Stimulated activated CD4-positive, alpha-beta T cell treated with anti-CD3 and anti-CD28 coated beads, Interleukin-1b, Interleukin-23, amount 100 ng/mL, for 4 hours (primary cell): ENCODE data around the gene TGFB2.

ENCODE experiments used
- DNase-seq, 2 donors: peaks; one replicate each; pipeline ENCODE4 v3.0.0-alpha.2; 2020; ENCODE audit warnings: low read depth in 2 of 2

Gene TGFB2

GRCh38 chr1:218361298-218362065 is 16.3 kb downstream of the TGFB2 start:
- no peak for DNase-seq

- DNase-seq = no peak
These were observed 17.4 kb downstream of the TGFB2 start for GRCh38 chr1:218362418-218363076.

DNA sequence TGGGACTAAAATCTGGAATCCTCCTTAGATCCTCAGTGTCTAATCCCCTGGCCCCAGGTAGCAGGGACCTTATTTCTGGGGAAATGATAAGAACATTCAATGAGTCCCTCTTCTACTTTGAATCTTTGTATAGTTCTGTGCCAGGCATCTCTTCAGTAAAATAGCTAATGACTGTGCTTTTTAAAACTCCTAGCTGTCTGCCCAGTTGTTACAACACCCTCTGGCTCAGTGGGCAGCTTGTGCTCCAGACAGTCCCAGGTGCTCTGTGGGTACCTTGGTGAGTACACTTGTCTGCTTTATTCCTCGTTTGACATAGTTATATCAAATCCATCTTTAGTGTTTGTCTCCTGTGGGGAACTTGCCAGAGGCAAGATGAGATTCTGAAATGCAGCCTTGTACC is 18.0 kb downstream of the TGFB2 start:
- no peak for DNase-seq

DNA sequence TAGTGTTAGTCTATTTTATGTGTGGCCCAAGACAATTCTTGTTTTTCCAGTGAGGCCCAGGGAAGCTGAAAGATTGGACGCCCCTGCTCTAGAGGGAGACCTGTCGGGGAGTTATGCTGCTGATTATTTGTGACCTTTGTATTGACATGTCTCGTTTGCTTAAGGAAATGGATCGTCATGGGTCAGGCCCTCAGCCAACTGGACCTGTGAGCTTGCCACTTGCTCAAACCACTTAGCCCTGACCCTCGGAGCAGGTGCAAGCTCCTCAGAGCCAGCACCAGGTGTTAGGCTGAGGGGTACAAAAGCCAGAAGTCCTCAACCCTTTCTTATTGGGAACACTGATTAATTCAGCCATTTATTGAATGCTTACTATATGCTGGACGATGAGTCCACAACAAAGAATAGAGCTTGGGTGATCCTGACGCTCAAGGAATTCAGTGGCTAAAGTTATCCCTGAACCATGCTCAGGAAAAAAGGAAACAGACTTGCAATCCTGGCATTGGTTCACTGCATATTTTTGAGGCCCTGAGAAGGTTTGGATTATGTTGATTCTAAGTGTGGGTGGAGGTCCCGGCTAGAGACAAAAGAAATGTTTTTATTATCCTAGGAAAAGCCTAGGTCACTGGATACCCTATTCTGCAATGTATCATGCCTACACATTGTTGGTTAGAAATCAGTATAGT is 19.0 kb downstream of the TGFB2 start:
- no peak for DNase-seq

DNA sequence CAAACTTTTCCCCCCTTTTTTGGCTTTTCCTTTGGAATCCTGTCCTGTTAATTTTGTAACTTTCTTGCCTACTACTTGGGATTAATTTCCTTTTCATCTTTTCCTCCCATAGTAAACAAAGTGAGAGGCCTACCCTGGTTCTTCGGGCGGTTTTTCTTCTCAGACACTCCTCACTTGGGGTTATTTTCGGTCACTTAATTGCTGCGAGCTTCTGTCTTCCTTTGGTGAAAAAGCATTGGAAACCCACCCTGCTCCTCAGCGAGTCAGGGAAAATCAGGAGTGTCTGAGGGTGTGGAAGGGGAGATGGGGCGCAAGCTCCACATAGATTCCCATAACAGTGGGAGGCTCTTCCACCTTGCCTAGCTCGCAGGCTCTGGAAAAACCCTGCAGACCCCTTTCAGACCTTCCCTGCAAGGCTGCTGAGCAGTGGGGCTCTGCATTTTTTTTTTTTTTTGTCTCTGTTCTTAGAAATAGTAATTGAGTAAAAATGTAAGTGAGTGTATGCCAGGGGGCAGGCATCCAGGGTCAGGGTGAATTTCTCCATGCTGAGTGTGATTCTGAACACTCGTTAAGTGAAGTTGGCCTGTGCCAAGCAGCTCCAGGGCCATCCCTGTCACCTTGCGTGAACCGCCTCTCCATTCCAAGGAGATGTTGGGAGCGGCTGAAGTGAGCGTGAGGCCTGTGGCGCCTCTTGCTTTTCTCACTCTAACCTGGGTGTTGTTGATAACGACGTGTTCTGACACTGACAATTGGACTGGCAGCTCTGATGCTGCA is 20.3 kb downstream of the TGFB2 start:
- DNase-seq = no peak

DNA sequence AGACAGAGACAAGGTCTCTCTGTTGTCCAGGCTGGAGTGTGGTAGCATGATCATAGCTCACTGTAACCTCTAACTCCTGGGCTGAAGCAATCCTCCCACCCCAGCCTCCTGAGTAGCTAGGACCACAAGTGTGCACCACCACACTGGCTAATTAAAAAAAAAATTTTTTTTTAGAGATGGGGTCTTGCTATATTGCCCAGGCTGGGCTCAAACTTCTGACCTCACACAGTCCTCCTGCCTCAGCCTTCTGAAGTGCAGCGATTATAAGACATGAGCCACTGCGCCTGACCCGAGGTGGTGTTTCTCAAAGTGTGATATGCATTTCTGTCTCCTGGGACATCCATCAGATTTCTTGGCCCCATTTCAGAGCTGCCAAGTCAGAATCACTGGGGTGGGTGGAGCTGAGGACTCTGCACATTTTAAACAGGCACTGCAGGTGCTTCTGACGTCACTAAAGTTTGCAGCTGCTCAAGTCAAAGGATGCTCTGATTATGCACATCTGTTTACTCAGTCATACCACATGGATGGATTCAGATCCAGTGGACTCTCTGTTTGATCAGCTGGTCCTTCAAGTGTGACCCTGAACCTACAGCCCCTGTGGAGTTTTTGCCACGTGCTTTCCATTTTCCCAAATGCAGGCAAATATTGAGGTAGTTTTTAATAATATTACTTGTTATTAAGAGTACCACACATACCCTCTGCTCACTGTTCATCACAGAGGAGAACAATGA is 21.4 kb downstream of the TGFB2 start:
- DNase-seq = no peak

DNA sequence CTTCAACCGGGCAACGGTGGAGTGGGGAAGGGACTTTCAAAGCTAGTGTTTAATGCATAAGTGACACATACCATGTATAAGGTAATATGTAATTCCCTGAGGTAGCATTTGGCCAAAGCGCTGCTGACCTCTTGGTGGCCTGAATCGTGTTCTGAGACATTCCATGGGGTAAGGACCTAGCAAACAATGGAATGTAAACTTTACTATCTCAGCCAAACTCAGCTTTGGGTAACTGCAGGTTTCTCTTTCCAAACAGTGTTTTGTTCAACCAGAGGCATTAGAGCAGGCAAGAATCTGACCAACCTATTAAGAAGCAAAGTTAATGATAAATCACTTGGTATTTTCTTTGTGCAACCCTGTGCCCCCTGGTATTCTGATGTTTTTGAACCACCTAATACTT is 22.0 kb downstream of the TGFB2 start:
- DNase-seq = no peak

- no peak for DNase-seq
These were observed 23.6 kb downstream of the TGFB2 start for GRCh38 chr1:218368686-218369085.

DNA sequence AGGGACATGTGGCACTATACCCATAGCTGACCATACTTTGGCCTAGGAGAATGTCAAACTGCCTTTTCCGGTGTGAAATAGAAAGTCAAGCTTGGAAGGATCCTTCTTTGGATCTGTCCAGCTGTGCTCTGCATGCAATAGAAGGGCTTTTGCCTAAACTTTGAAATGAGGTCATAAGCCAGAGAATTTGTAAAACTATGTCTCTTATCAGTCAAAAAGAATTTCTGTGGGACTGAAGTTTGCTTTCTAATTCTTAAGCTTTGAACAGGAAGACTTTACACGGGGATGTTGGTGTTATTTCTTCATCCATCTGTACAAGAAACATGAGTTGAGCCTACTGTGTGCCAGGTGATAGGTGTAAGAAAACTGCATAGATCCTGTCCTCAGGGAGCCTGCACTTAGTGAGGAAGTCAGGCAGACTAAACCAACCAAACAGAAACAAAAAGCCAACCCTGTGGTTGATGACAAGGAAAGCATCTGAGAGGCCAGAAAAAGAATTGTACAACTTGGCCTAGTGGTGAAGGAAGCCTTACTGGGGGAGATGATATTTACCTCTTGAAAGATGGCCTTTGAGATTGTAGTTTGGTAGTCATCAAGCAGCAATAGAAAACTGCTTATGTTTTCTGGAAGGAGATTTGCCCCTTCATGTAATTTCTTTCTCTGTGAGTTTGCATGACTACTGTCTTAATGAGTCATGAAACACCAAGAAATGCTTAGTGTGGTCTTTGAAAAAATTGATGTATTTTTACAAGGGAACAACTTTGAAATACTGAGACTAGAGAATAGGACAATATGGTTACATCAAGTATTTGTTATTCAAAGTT is 24.8 kb downstream of the TGFB2 start:
- no peak for DNase-seq

- no peak for DNase-seq
These were observed 27.0 kb downstream of the TGFB2 start for GRCh38 chr1:218371927-218372672.

DNA sequence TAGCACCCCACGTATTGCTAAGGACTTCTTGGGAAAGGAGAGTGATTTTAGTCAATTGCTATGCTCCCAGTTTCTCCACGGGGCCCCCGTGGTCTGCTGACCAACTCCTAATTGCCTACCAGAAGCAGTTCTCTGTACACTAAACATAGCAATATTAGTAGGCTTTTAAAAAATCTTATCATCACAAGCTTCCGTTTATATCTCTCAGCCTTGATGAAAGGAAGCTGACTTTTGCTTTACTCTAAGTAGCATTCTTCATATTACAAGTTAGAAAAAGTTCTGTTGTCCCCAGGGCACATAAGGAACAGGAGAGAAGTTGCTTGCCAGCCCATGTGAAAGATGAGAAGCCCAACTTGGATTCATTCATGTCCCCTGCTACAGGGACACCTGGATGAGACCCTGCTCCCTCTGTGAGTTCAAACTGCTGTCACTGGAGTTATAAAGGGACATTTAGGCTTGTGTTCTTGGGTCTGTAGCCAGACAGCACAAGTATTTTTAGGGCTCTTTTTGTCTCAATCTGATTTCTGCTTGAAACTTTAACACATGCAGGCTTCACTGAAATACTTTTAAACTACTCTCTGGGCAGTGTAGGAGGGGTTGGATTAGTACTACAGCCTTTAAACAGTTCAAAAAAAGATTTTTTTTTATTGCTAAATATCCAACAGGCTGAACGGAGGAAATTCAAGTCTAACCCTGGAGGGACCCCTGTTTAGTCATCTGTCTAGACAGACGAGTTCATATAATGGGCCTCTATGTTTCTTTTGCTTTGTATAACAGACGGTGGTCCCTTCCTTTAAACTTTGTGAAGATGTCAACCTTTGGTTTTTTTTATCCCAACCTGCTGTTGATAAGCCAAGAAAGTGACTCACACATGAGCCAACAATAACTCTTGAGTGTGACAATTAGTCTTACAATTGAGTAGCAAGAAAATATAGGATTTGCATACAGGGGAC is 29.5 kb downstream of the TGFB2 start:
- DNase-seq = no peak

DNA sequence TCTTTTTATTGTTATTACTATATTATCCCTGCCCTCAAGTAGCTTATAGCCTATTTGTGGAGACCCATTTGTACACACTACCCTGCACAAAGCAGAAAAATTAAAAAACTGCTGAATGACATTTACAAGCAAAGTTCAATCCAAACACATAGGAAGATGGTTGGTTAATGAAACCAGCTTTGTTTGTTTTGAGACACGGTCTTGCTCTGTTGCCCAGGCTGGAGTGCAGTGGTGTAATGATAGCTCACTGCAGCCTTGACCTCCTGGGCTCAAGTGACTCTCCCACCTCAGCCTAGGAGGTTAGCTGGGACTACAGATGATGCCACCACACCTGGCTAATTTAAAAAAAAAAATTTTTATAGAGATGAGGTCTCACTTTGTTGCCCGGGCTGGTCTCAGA is 31.6 kb downstream of the TGFB2 start:
- no peak for DNase-seq

- DNase-seq = peak; percentile 25 to 32
These were observed 32.1 kb downstream of the TGFB2 start for GRCh38 chr1:218377143-218377660.

DNA sequence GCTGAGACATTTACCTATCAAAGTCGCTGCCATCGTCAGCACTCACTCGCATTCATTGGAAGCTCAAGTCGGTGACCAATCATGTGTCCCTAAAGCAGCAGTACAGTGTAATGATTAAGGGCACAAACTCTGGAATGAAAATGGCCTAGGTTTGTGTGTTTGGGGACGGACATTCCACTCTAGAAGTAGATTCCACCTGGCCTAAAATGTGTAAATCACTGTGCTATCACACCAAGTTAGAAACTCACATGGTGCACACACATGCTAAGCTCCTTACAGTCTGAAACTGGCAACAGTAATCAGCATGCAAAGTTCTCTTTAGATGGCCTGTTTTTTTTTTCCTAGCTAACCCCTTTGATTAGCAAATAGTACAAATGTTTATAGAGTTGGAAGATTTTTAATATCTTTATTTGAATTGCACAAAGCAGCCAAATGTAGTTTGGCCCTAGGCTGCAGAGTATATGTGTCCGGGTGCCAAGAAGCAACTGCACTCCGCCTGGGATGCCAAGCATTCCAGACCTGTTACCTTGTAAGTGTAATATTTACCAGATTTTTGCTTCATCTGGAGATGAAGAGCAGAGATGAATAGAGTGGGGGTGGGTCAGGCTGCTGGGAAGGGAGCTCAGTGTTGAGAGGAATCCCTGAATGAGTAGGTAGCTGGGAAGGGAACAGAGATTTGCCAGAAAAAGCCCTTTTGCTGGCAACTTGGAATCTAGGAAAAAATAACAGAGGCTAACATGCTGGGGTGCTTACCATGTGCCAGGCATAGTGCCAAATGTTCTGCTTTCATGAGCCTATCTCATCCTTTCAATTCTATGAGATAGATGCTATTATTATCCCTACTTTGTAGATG is 35.2 kb downstream of the TGFB2 start:
- DNase-seq = no peak

DNA sequence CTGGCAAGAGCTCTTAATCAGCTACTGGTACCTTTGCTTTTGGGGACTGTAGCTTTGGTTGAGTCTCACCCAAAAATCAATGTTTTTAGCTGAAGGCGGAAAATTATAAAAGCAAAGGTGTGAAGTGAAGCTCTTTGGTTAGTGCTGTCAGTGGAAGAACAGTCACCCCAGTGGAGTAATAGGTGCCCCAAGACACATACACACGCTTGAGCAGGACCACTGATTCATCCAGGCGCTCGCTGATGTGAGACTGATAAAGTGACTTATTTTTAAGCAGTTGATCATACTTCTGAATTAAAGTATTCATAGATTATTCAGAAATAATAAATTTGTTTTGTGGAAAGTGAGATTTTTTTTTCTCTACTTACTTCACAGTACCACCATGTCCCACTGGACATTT is 37.1 kb downstream of the TGFB2 start:
- DNase-seq = no peak

GRCh38 chr1:218383051-218383450 is 37.9 kb downstream of the TGFB2 start:
- DNase-seq = no peak

DNA sequence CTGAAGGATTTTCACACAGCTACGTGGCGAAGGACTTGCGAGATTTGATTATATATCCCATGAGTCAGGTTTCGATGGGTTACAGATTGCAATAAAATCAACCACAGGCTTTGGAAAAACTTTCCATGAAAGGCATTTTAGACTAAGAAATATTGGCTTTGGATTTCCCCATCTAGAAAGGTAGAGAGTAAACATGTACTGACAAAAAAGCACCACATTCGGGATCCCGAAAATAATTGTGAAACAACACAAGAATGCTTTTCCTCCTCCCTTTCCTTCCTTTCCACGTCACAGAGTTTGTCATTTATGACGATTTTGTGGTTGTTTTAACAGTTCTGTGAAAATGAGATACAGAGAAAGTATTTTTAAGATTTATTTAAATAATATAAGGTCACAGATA is 38.5 kb downstream of the TGFB2 start:
- DNase-seq = no peak

- no peak for DNase-seq
These were observed 39.5 kb downstream of the TGFB2 start for GRCh38 chr1:218384581-218384993.
